Activated gamma-delta T cell treated with anti-CD3 and anti-CD28 coated beads, Interleukin-2, amount 50 U/mL, for 16 hours (primary cell): ENCODE measurements around the gene CST2.
"Not testable (repeated sequence)": the region's sequence is repeated elsewhere in the genome, so short reads cannot be mapped to it uniquely, and the experiment has no call there.

Experiments
- DNase-seq: peaks from one replicate; pipeline ENCODE4 v3.0.0-alpha.2; 2020; ENCODE audit warnings: low read depth

CST2 gene, protein sequence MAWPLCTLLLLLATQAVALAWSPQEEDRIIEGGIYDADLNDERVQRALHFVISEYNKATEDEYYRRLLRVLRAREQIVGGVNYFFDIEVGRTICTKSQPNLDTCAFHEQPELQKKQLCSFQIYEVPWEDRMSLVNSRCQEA

GRCh38 chr20:23826541-23827021 lies at the start of gene CST2:
CST2 (minus strand) TSS chr20:23826729; CDS start chr20:23826660, 69 bp downstream.
- DNase-seq: no peak

DNA sequence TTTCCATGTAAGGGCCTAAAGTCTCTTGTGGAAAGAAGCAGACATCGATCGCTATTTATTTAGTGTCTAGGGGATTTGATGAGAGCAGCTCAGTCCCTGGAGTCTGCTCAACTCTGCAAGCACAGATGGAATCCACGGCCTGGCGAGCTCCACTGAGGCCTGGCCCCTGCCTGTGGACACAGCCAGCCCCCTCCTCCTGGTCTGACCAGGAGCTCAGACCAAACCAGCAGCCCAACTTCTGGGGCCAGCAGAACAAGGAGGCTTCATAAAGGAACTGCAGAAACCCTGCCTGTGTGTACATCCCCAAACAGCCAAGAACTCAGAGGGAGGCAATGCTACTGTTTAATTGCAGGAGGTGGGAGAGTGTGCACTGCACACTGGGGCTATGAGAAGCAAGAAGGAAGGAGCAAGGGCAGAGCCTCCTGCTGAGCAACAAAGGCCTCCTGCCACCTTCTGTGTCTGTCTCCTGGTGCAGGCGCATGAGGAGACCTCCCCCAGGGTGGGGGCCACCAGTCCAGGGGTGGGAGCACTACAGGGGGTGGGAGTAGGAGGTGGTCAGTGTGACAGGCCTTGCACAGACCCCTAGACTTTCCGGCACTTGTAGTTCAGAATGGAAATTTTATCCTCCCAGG lies 49.2 kb upstream of the CST2 start:
- no peak for DNase-seq

GRCh38 chr20:23874747-23875146 lies 48.2 kb upstream of the CST2 start:
- DNase-seq: no peak

DNA sequence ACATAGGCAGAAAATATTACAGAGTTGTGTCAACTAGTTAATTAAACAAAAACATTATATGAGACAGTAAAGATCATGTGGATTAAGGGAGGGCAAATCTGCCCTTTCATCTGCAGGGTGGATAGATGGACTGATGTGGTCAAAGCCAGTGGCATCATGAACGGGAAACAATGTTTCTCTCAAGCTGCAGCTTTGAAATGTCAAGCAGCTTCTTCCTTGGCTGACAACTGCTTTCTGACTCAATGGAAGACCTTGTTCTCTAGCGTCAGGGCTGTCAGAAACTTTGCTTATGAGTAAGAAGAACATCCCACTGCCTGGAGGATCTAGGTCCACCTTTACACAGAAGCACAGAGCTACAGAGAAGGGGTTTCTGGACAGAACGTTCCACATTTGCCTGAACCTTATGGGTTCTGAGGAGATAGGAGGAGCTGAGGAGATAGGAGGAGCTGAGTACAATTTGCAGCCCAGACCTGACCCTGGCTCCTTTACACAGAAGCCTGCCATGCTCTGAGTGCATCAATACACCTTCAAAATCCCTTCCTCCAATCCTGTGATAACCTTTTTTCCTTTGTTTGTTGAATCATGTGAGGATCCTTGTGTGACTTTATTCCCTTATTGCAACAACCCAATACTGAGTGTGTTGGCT lies 47.0 kb upstream of the CST2 start:
- DNase-seq: no peak

GRCh38 chr20:23872065-23872464 lies 45.5 kb upstream of the CST2 start:
- no peak for DNase-seq

GRCh38 chr20:23870461-23870860 lies 43.9 kb upstream of the CST2 start:
- DNase-seq: no peak

- no peak for DNase-seq
Observed at GRCh38 chr20:23869520-23869919, 43.0 kb upstream of the CST2 start.

- DNase-seq: no peak
Observed at GRCh38 chr20:23868321-23868720, 41.8 kb upstream of the CST2 start.

- no peak for DNase-seq
Observed at GRCh38 chr20:23867152-23867776, 40.7 kb upstream of the CST2 start.

GRCh38 chr20:23860771-23861170 lies 34.2 kb upstream of the CST2 start:
- DNase-seq: not testable (repeated sequence)

- DNase-seq: no peak
Observed at GRCh38 chr20:23857962-23858595, 31.6 kb upstream of the CST2 start.

DNA sequence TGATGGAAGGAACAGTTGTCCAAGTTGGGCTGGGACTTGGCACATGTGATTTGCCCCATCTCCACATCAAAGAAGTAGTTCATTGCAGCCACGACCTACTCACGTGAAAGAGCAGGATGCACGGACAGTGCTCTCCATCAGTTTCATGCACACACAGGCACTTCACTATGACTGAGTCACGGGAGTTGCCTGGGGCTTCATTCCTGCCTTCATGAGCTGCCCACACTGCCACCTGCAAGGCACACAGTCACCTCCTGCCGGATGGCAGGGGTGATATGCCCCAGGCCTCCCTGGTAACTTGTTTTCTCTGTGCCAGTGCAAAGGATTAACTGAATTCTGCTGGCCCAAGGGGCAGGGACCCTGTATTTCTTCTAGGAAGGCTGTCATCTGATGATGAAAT lies 30.2 kb upstream of the CST2 start:
- no peak for DNase-seq

- DNase-seq: no peak
Observed at GRCh38 chr20:23856226-23856625, 29.7 kb upstream of the CST2 start.

- no peak for DNase-seq
Observed at GRCh38 chr20:23841693-23842092, 15.2 kb upstream of the CST2 start.

DNA sequence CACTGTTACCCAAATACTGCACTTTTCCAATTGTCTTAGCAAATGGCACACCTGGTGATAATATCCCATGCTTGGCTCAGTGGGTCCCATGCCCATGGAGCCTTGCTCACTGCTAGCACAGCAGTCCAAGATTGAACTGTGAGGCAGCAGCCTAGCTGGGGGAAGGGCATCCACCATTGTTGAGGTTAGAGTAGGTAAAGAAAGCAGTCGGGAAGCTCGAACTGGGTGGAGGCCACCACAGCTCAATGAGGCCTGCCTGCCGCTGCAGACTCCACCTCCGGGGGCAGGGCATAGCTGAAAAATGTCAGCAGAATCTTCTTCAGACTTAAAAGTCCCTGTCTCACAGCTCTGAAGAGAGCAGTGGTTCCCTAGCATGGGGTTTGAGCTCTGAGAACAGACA lies 9.2 kb upstream of the CST2 start:
- no peak for DNase-seq

- DNase-seq: no peak
Observed at GRCh38 chr20:23832775-23833513, 6.4 kb upstream of the CST2 start.

- not testable (repeated sequence) for DNase-seq
Observed at GRCh38 chr20:23831961-23832360, 5.4 kb upstream of the CST2 start.

- no peak for DNase-seq
Observed at GRCh38 chr20:23823621-23824324, 2.8 kb downstream of the CST2 start.

DNA sequence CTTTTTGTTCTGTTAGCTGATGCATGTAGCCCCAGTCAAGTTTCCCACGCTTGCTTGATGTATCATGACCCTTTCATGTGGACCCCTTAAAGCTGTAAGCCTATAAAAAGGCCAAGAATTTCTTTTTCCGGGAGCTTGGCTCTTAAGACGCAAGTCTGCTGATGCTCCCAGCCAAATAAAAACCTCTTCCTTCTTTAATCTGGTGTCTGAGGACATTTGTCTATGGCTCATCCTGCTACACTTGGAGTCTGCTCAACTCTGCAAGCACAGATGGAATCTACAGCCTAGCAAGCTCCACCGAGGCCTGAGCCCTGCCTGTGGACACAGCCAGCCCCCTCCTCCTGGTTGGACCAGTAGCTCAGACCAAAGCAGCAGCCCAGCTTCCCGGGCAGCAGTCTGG lies 3.4 kb downstream of the CST2 start:
- DNase-seq: no peak

DNA sequence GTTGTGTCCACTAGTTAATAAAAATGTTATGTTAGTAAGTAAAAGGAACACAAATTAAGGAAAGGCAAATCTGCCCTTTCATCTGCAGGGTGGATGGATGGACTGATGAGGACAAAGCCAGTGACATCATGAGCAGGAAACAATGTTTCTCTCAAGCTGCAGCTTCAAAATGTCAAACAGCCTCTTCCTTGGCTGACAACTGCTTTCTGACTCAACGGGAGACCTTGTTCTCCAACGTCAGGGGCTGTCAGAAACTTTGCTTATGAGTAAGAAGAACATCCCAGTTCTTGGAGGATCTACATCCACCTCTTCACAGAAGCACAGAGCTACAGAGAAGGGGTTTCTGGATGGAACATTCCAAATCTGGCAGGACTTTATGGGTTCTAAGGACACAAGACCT lies 6.0 kb downstream of the CST2 start:
- DNase-seq: no peak

DNA sequence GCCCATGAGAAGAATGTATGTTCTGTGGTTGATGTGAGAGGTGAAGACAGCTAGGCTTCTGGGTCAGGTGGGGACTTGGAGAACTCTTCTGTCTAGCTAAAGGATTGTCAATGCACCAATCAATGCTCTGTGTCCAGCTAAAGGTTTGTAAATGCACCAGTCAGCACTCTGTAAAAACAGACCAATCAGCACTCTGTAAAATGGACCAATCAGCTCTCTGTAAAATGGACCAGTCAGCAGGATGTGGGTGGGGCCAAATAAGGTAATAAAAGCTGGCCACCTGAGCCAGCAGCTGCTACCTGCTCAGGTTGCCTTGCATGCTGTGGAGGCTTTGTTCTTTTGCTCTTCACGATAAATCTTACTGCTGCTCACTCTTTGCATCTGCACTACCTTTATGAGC lies 15.0 kb downstream of the CST2 start:
- DNase-seq: not testable (repeated sequence)
